ENCODE data around the gene SUSD3. TPM values are rescaled to one million over a fixed set of nuclear protein-coding genes. Genes with fewer than 3 reads are reported as not detected.

SUSD3 gene
- total RNA-seq, 4 donors from 2014 or later: 2.8 to 6.4 (median 5.1) TPM

GRCh38 chr9:93030642-93031628 lies 27.6 kb upstream of the SUSD3 start:
- 86% methylated on average over 9 of the region's 9 CpGs for WGBS
- H3K36me3 ChIP-seq: no peaks in the 10 kb centered on the region
- H3K9me3 ChIP-seq: no peaks in the 10 kb centered on the region
- no peak overlapping the region for H3K4me3 ChIP-seq
- H3K4me1 ChIP-seq: peaks cover 7% of the 10 kb centered on the region
- no peaks in the 10 kb centered on the region for H3K27me3 ChIP-seq
- no peak for DNase-seq (ENCODE audit: low spot score in 2 of 2)
- TF ChIP-seq POLR2AphosphoS5 (IDR thresholded peaks at IDR 0.05) (no peak), EP300 (IDR thresholded peaks at IDR 0.05) (no peak), CTCF (IDR thresholded peaks at IDR 0.05) (no peak), POLR2A (IDR thresholded peaks at IDR 0.05) (no peak)
- H3K27ac ChIP-seq: no peak overlapping the region

- Histone ChIP-seq H3K27ac (no peak overlapping the region), H3K36me3 (no peaks in the 10 kb centered on the region), H3K27me3 (no peaks in the 10 kb centered on the region), H3K4me1 (peaks cover 7% of the 10 kb centered on the region), H3K9me3 (no peaks in the 10 kb centered on the region), H3K4me3 (no peak overlapping the region)
- TF ChIP-seq POLR2AphosphoS5 (IDR thresholded peaks at IDR 0.05) (no peak), CTCF (IDR thresholded peaks at IDR 0.05) (no peak), EP300 (IDR thresholded peaks at IDR 0.05) (no peak), POLR2A (IDR thresholded peaks at IDR 0.05) (no peak)
- no peak for DNase-seq (ENCODE audit: low spot score in 2 of 2)
- WGBS: 48% methylated on average over 10 of the region's 10 CpGs
Observed at GRCh38 chr9:93031629-93032430, 26.7 kb upstream of the SUSD3 start.

GRCh38 chr9:93032545-93032944 lies 26.0 kb upstream of the SUSD3 start:
- Histone ChIP-seq H3K9me3 (no peaks in the 10 kb centered on the region), H3K27ac (no peak overlapping the region), H3K4me1 (peaks cover 7% of the 10 kb centered on the region), H3K27me3 (no peaks in the 10 kb centered on the region), H3K36me3 (no peaks in the 10 kb centered on the region), H3K4me3 (no peak overlapping the region)
- TF ChIP-seq EP300 (IDR thresholded peaks at IDR 0.05): no peak
- no peak for TF ChIP-seq POLR2AphosphoS5 (IDR thresholded peaks at IDR 0.05)
- TF ChIP-seq POLR2A (IDR thresholded peaks at IDR 0.05): no peak
- no peak for TF ChIP-seq CTCF (IDR thresholded peaks at IDR 0.05)
- 85% methylated on average over 11 of the region's 12 CpGs for WGBS
- no peak for DNase-seq (ENCODE audit: low spot score in 2 of 2)

GRCh38 chr9:93033531-93033930 lies 25.0 kb upstream of the SUSD3 start:
- Histone ChIP-seq H3K27ac (no peak overlapping the region), H3K9me3 (no peaks in the 10 kb centered on the region), H3K4me1 (peaks cover 4% of the 10 kb centered on the region), H3K36me3 (no peaks in the 10 kb centered on the region), H3K27me3 (no peaks in the 10 kb centered on the region), H3K4me3 (no peak overlapping the region)
- no peak for TF ChIP-seq CTCF (IDR thresholded peaks at IDR 0.05)
- no peak for TF ChIP-seq POLR2AphosphoS5 (IDR thresholded peaks at IDR 0.05)
- TF ChIP-seq EP300 (IDR thresholded peaks at IDR 0.05): no peak
- no peak for TF ChIP-seq POLR2A (IDR thresholded peaks at IDR 0.05)
- 72% methylated on average over 6 of the region's 6 CpGs for WGBS
- DNase-seq (ENCODE audit: low spot score in 2 of 2): no peak
